ENCODE results near the gene ZMYND8.

ZMYND8 gene

GRCh38 chr20:47353692-47354463 is 2.6 kb downstream of the ZMYND8 start:
- DNase-seq = no peak

- DNase-seq = no peak
Observed at GRCh38 chr20:47353239-47353691, 3.2 kb downstream of the ZMYND8 start.

GRCh38 chr20:47352332-47353238 is 3.9 kb downstream of the ZMYND8 start:
- no peak for DNase-seq

GRCh38 chr20:47351643-47352331 is 4.7 kb downstream of the ZMYND8 start:
- DNase-seq = no peak

GRCh38 chr20:47350691-47351545 is 5.6 kb downstream of the ZMYND8 start:
- DNase-seq = peak; percentile 46

- no peak for DNase-seq
Observed at GRCh38 chr20:47350181-47350550, 6.3 kb downstream of the ZMYND8 start.

- DNase-seq = no peak
Observed at GRCh38 chr20:47349365-47350180, 6.9 kb downstream of the ZMYND8 start.

- peak; percentile 48 for DNase-seq
Observed at GRCh38 chr20:47348539-47349142, 7.9 kb downstream of the ZMYND8 start.

- DNase-seq = no peak
Observed at GRCh38 chr20:47347661-47348435, 8.7 kb downstream of the ZMYND8 start.

- DNase-seq = no peak
Observed at GRCh38 chr20:47346172-47346571, 10.3 kb downstream of the ZMYND8 start.

- DNase-seq = no peak
Observed at GRCh38 chr20:47345214-47345613, 11.3 kb downstream of the ZMYND8 start.

GRCh38 chr20:47343007-47343472 is 13.5 kb downstream of the ZMYND8 start:
- DNase-seq = no peak

- no peak for DNase-seq
Observed at GRCh38 chr20:47338131-47338628, 18.3 kb downstream of the ZMYND8 start.

GRCh38 chr20:47337413-47337812 is 19.1 kb downstream of the ZMYND8 start:
- no peak for DNase-seq

GRCh38 chr20:47336129-47336754 is 20.3 kb downstream of the ZMYND8 start:
- DNase-seq = peak; percentile 65

GRCh38 chr20:47335251-47336128 is 21.0 kb downstream of the ZMYND8 start:
- DNase-seq = peak; percentile 62

GRCh38 chr20:47334022-47334551 is 22.4 kb downstream of the ZMYND8 start:
- DNase-seq = peak; percentile 99
